HG03196 (cell line): ENCODE data around the gene ZIC1.

Experiments used
- ATAC-seq: cut with Tn5 transposase; IDR thresholded peaks from one replicate; pipeline ENCODE4 v1.9.1; 2021; ENCODE audit not compliant: unreplicated experiment

The ZIC1 gene

GRCh38 chr3:147379651-147380050 lies 29.5 kb upstream of the ZIC1 start:
- no peak for ATAC-seq

- no peak for ATAC-seq
These were observed 28.7 kb upstream of the ZIC1 start for GRCh38 chr3:147380387-147380951.

- no peak for ATAC-seq
These were observed 28.2 kb upstream of the ZIC1 start for GRCh38 chr3:147380977-147381376.

GRCh38 chr3:147381596-147381995 lies 27.6 kb upstream of the ZIC1 start:
- ATAC-seq = no peak

GRCh38 chr3:147383617-147384016 lies 25.5 kb upstream of the ZIC1 start:
- no peak for ATAC-seq

DNA sequence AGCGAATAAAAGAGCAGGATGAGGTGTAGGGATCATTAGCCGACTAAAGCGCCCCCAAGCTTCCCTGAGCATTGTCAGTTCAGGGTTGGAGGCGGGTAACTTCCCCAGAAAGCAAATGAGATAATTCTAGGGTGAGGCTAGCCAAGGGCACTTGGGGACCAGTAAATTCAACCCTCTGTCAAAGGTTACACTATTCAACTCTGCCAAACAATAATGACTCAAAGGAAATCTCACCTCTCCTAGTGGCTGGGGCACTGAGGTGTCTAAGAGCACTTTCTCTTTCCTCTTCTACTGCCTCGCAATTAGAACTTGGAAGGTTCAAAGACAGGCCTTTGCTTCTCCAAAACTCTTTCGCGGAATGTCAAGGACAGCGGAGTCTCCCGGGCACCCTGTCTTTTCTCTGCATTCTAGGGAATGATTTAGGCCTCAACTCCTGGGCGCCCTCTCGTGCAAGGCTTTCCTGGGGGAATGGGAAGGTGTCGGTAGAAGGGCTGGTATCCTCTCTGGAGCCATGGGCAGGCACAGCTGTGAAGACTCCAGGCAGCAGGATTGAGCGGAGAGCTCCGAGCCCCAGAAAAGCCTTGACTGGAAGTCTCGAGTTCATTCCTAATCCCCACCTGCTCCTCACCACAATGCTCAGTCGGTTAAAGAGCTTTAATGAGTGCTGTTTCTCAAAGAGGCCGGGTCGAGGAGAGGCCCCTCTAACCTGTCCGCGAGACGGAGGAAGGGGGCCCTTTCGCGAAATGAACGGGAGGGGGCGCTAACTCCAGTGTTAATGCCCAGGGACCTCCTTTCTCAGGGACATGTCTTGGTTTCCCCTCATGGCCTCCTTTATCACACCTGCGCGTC lies 24.7 kb upstream of the ZIC1 start:
- no peak for ATAC-seq

GRCh38 chr3:147385059-147386012 lies 23.8 kb upstream of the ZIC1 start:
- no peak for ATAC-seq

DNA sequence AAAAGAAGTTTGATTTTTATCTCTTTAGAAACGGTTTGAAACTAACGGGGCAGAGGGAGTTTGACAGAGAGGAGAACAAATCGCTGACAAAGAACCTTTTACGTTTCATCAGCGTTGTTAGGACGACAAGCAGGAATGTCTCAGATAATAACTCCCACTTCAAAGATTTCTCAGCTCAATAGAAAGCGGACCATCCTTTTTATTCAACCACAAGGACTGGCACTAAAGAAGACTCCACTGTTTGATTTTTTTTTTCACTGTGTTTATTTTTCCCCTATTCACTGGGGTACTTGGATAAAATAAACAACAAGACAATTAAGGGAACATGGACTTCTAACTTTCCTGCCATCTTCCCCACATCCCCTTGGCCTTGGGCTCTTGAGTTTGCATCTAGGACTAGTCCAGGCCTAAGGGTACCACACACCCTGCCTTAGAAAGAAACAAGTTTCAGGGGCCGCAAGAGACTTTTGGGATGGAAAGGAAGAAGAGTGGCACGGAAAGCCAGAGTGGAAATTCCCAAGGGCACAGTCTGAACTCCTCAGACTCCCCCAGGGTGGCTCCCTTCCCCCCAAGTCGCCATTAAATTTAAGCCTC lies 21.8 kb upstream of the ZIC1 start:
- ATAC-seq = no peak

DNA sequence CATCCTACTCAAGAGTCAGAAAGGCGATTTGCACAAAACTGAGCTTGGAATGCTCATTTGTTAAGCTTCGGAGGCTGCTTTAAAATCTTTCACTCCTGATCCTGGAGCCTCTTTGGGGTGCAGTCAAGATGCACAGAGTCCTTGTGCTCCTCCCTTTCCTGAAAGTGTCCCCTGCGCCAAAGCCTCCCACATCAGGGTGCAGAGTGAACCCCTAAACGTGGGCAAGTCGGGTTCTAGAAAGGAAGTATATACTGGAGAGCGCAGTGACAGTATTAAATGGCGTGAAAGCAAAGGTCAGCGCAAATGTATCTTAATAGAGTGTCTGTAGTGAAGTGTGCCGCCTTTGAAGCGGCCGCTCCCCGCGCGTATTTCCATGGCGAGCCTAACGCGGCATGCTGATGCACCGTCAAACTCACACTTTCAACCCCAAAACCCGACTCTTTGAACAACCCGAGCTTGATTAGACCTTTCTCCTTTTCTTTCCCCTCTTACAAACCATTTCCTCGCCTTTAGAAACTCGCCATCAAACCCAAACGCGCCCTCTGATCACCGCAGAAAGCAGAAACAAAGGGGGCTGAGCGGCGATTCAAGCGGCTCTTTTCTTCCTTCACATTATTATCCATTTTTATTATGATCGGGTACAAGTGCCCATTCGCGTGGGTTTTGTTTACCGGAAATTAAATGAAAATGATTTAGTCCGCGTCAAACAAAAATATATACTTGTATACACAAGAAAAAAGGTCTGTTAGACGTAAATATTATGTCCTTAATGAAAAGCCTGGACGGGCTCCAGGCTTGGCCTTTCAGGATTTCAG lies 21.1 kb upstream of the ZIC1 start:
- no peak for ATAC-seq

- no peak for ATAC-seq
These were observed 20.2 kb upstream of the ZIC1 start for GRCh38 chr3:147388700-147389580.

- ATAC-seq = no peak
These were observed 19.4 kb upstream of the ZIC1 start for GRCh38 chr3:147389717-147390116.

DNA sequence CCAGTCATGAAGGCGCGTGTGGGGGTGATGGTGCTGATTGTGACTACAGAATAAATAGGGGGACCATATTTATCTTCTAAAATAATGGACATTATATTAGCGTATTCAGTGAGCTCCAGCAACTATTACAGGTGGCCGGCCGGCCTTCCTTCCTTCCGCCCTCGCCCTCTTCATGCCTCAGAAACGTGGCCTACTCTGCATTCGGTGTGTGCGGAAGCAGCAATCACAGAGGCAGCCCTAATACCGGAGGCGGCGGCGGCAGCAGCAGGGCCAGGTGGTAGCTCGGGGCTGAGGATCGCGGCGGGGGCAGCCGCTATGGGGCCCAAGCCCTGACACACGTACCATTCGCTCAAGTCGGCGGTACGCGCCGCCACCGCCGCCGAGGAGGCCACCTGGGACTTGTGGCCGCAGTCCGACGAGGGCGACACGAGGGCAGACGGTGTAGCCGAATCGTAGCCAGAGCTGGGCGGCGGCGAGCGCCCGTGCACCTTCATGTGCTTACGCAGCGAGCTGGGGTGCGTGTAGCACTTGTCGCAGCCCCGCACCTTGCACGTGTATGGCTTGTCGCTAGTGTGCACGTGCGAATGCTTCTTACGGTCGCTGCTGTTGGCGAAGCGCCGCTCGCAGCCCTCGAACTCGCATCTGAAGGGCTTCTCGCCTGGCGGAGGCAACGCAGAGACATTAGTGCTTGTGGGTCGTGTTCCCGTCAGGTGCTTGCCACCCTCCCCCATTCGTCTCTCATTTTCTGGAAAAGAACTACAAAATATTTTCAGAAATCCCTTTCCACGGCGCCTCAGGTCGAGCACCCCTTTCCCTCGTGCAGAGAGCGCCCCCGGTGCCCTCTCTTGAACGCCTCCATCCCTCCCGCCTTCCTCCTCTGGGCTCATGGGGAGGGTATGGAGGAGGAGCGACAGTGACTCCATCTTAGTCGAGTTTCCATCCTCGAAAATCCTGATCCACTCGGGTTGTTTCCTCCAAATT lies 18.3 kb upstream of the ZIC1 start:
- no peak for ATAC-seq

DNA sequence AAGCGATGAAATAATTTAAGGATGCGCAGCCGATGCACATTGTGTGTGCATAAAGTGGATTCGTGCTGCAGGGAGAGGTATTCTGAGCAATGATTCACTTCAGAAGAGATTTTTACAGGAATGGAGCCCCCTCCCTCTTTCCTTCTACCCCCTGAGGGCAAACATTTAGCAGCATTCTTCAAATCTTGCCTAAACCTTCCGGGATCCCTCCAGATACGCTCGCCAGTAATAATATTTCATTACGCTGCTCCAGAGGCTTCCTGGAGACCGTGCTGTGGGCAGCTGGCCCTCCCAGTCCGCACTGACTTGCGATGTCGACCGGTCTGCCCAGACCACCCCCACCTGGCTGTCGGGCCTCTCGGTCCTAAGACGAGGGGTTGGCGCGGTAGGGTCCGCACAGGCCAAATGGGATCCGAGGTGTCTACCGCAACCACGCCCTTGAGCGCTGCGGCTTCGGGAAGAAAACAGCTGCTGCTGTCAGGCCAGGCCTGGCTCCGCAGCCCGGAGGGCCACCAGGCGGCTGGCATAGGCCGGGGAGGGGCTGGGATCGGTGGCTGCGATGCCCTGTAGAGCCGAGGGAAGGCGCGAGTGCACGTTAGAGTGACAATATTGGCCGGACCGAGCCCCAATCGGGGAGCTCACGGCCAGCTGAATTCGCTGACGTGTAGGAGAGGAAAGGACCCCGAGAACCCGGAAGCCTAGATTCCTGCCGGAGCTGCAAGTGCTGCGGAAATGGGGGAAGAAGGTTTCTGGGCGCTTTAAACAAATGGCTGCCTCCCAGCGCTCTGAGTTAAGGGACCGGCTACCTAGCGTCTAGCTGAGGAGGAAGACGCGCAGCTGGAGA lies 17.2 kb upstream of the ZIC1 start:
- no peak for ATAC-seq

DNA sequence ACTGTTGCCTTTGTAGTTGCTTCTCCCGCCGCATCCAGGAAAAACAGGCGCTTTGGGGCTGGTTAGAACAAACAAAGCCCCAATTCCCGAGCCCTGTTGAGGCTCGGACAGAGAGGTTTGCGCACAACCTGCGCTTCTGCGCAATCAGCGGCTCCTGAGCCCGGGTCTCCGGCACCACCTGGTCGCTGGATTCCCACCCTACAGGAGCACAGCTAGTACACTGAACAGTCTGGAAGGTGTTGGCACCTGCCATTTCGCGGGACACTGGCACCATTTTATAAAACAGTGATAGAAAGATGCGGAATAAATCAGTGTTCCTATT lies 16.6 kb upstream of the ZIC1 start:
- ATAC-seq = no peak

DNA sequence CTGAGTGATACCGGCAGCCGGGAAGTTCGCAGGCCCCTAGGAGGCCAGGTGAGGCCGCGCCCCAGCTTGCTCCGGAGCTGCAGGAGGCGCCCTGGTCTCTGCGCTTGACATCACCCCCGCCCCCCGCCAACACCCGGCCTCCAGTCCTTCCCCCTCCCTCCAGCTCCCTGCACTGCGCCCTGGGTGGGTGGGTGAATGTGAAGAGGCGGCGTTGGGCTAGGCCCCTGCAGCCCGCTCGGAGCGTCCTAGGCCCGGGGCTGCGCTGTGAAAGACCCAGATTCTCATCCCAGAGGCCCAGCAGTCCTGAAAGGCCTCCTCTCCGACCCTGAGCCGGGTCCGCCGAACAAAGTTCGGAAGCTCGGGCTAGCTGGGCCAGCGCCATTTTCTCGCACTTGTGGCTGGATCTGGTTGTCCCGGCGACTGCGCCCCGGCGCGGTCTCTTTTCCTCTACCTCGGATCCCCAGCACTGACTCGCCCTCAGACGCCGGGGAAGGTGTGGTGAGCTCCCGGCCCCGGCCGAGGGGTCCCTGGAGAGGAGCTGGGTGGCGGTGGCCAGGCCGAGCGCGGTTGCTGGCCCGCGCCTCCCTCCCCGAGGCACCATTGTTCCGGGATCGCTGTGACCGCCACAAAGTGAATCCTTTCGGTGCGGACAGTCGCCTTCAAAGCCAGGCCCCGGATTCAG lies 15.8 kb upstream of the ZIC1 start:
- ATAC-seq = no peak

DNA sequence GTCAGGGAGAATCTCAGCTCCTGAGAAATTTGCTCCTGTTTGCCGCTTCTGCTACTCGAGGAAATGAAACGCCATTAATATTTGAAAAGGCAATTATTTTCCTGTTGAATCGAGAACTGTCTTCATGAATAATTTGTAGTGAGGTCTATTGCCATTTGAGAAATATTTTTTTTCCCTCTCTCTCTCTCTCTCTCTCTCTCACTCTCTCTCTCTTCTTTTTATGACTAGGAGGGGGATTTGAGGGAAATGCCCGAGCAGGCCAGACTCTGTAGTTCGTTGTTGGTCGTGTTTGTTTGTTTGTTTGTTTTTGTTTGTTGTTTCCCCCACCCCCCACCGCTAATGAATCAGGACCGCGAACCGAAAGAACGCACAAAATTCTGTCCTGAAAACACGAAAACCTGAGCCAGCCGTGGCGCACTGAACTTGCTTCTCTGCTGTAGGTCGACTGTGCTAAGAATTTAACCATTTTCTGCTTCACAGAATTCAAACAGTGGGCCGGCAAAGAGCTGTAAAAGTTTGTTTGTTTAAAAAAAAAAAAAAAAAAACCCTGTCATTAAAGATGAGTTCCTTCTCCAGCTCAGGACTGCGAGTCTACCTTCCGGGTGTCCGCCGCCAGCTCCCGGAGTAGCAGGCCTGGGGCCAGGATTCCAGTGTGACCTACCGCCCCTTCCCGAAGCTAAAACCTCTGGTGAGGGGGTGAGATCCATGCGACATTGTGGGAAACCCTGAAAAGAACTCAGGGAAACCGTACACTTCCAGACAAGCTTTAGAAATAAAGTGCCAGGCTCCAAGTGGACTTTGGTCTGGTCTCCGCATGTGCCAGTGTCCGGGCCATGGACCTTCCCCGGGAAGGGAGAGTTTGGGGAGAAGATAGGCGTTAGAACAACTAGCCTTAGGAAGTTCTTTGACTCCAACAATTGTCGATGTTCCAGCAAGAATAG lies 15.0 kb upstream of the ZIC1 start:
- ATAC-seq = no peak
